ENCODE data around the gene KBTBD13.

Gene KBTBD13

GRCh38 chr15:65052956-65053355 lies 23.6 kb upstream of the KBTBD13 start:
- DNase-seq, result no peak

GRCh38 chr15:65054333-65055200 lies 22.0 kb upstream of the KBTBD13 start:
- DNase-seq, result peak; percentile 53

GRCh38 chr15:65055201-65055870 lies 21.2 kb upstream of the KBTBD13 start:
- no peak for DNase-seq

GRCh38 chr15:65056106-65056505 lies 20.4 kb upstream of the KBTBD13 start:
- DNase-seq, result no peak

GRCh38 chr15:65056868-65057548 lies 19.5 kb upstream of the KBTBD13 start:
- DNase-seq, result no peak

GRCh38 chr15:65057549-65057940 lies 19.0 kb upstream of the KBTBD13 start:
- no peak for DNase-seq

GRCh38 chr15:65058394-65059368 lies 17.9 kb upstream of the KBTBD13 start:
- DNase-seq, result no peak

GRCh38 chr15:65059369-65059750 lies 17.2 kb upstream of the KBTBD13 start:
- DNase-seq, result no peak

GRCh38 chr15:65059931-65060596 lies 16.5 kb upstream of the KBTBD13 start:
- DNase-seq, result no peak

- DNase-seq, result no peak
These were observed 15.7 kb upstream of the KBTBD13 start for GRCh38 chr15:65060641-65061397.

- no peak for DNase-seq
These were observed 14.5 kb upstream of the KBTBD13 start for GRCh38 chr15:65062061-65062460.

- DNase-seq, result no peak
These were observed 13.8 kb upstream of the KBTBD13 start for GRCh38 chr15:65062726-65063125.

- DNase-seq, result no peak
These were observed 10.4 kb upstream of the KBTBD13 start for GRCh38 chr15:65066001-65066634.

- no peak for DNase-seq
These were observed 9.8 kb upstream of the KBTBD13 start for GRCh38 chr15:65066635-65067316.

GRCh38 chr15:65067317-65067644 lies 9.3 kb upstream of the KBTBD13 start:
- DNase-seq, result no peak

- DNase-seq, result no peak
These were observed 8.7 kb upstream of the KBTBD13 start, which contains the start of gene RASL12 for GRCh38 chr15:65067645-65068402. Gene RASL12, minus strand, starts transcription at chr15:65067991. Its CDS starts 156 bp downstream, at chr15:65067835.

- DNase-seq, result no peak
These were observed 8.2 kb upstream of the KBTBD13 start for GRCh38 chr15:65068403-65068788.

GRCh38 chr15:65069179-65069578 lies 7.4 kb upstream of the KBTBD13 start:
- DNase-seq, result no peak

All from CD4-positive, alpha-beta T cell treated with Interleukin-10 for 1 hour (primary cell).